Activated naive CD4-positive, alpha-beta T cell treated with anti-CD3 and anti-CD28 coated beads, Interleukin-2, amount 50 U/mL, for 24 hours (primary cell): ENCODE data around the gene SECISBP2.
"Not testable (repeated sequence)": the region's sequence is repeated elsewhere in the genome, so short reads cannot be mapped to it uniquely, and the experiment has no call there.

ENCODE experiments used
- H3K27ac Mint-ChIP-seq: one replicate; pipeline ENCODE4 v1.8.0; 2021; ENCODE audit warnings: mild to moderate bottlenecking, mixed read lengths
- H3K27me3 Mint-ChIP-seq: one replicate; pipeline ENCODE4 v1.8.0; 2021; ENCODE audit warnings: mixed read lengths
- H3K36me3 Mint-ChIP-seq: one replicate; pipeline ENCODE4 v1.8.0; 2021; ENCODE audit warnings: mixed read lengths
- H3K4me1 Mint-ChIP-seq: one replicate; pipeline ENCODE4 v1.8.0; 2021; ENCODE audit warnings: mixed read lengths
- H3K4me3 Mint-ChIP-seq: one replicate; pipeline ENCODE4 v1.8.0; 2021; ENCODE audit warnings: mild to moderate bottlenecking, mixed read lengths
- H3K9me3 Mint-ChIP-seq: one replicate; pipeline ENCODE4 v1.8.0; 2021; ENCODE audit warnings: mixed read lengths

The SECISBP2 gene

DNA sequence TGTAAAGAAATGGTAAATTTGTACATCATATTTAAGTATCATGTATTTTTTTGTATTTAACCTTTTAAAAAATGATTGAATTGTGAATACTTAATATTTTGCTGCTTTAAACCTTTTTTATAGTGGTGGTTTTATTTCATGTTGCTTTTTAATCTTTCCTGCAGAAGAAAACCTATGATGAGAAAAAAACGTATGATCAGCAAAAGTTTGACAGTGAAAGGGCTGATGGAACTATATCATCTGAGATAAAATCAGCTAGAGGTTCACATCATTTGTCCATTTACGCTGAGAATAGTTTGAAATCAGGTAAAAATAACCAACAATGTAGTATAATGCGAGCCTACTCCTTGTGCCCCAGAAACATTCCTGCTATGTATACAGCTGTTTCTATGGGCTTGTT, 7.4 kb downstream of the SECISBP2 start:
- no peak overlapping the region for H3K4me3 Mint-ChIP-seq
- no peak overlapping the region for H3K27ac Mint-ChIP-seq
- H3K27me3 Mint-ChIP-seq: no peaks in the 10 kb centered on the region
- peaks cover 52% of the 10 kb centered on the region for H3K4me1 Mint-ChIP-seq
- no peaks in the 10 kb centered on the region for H3K9me3 Mint-ChIP-seq
- H3K36me3 Mint-ChIP-seq: peaks cover 17% of the 10 kb centered on the region

GRCh38 chr9:89328064-89328463, 9.8 kb downstream of the SECISBP2 start:
- Mint-ChIP-seq H3K4me1 (peaks cover 31% of the 10 kb centered on the region), H3K27me3 (no peaks in the 10 kb centered on the region), H3K36me3 (peaks cover 8% of the 10 kb centered on the region), H3K4me3 (no peak overlapping the region), H3K9me3 (no peaks in the 10 kb centered on the region), H3K27ac (no peak overlapping the region)

GRCh38 chr9:89329917-89330316, 11.6 kb downstream of the SECISBP2 start:
- no peak overlapping the region for H3K27ac Mint-ChIP-seq

DNA sequence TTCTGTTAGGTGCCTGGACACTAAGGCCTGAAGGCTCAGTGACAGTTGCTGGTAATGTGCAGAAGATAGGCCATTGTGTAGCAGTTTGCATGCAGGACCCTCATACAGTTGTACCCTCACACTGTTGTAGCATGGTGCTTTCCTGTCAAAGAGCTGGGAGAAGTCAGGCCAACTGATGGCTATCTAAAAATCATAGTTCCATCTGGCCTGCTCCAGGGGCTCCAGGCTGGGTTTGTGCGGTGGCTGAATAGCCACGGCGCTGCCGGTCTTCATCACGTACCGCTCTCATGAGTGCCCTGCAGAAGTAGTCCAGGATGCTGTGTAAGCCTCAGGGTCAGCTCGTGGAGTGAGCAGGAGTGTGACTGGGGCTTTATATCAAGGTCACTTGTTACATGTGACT, 12.2 kb downstream of the SECISBP2 start:
- Mint-ChIP-seq H3K9me3 (no peaks in the 10 kb centered on the region), H3K4me3 (no peak overlapping the region), H3K36me3 (peaks cover 16% of the 10 kb centered on the region), H3K27me3 (no peaks in the 10 kb centered on the region), H3K4me1 (peaks cover 7% of the 10 kb centered on the region), H3K27ac (no peak overlapping the region)

More at GRCh38 chr9:89329917-89330316, 11.6 kb downstream of the SECISBP2 start:
- Mint-ChIP-seq H3K4me1 (peaks cover 13% of the 10 kb centered on the region), H3K4me3 (no peak overlapping the region), H3K36me3 (peaks cover 16% of the 10 kb centered on the region), H3K27me3 (no peaks in the 10 kb centered on the region), H3K9me3 (no peaks in the 10 kb centered on the region)

- H3K9me3 Mint-ChIP-seq: no peaks in the 10 kb centered on the region
- H3K4me1 Mint-ChIP-seq: peaks cover 46% of the 10 kb centered on the region
- no peaks in the 10 kb centered on the region for H3K27me3 Mint-ChIP-seq
- no peak overlapping the region for H3K4me3 Mint-ChIP-seq
- H3K27ac Mint-ChIP-seq: peak overlapping the region; percentile 23
- H3K36me3 Mint-ChIP-seq: peaks cover 44% of the 10 kb centered on the region
These were observed 21.5 kb downstream of the SECISBP2 start for GRCh38 chr9:89339807-89340206.

GRCh38 chr9:89340332-89340731, 22.0 kb downstream of the SECISBP2 start:
- Mint-ChIP-seq H3K4me3 (peak overlapping the region; percentile 30), H3K4me1 (peaks cover 46% of the 10 kb centered on the region)

GRCh38 chr9:89342213-89342612, 23.9 kb downstream of the SECISBP2 start:
- H3K27me3 Mint-ChIP-seq: no peaks in the 10 kb centered on the region
- peaks cover 51% of the 10 kb centered on the region for H3K36me3 Mint-ChIP-seq
- peaks cover 53% of the 10 kb centered on the region for H3K4me1 Mint-ChIP-seq
- no peaks in the 10 kb centered on the region for H3K9me3 Mint-ChIP-seq
- H3K4me3 Mint-ChIP-seq: no peak overlapping the region
- peak overlapping the region; percentile 9 for H3K27ac Mint-ChIP-seq

More at GRCh38 chr9:89340332-89340731, 22.0 kb downstream of the SECISBP2 start:
- Mint-ChIP-seq H3K9me3 (no peaks in the 10 kb centered on the region), H3K27ac (peak overlapping the region; percentile 83), H3K36me3 (peaks cover 44% of the 10 kb centered on the region), H3K27me3 (no peaks in the 10 kb centered on the region)

- H3K9me3 Mint-ChIP-seq: no peaks in the 10 kb centered on the region
- H3K27ac Mint-ChIP-seq: no peak overlapping the region
- peaks cover 47% of the 10 kb centered on the region for H3K4me1 Mint-ChIP-seq
- H3K36me3 Mint-ChIP-seq: peaks cover 47% of the 10 kb centered on the region
- H3K4me3 Mint-ChIP-seq: no peak overlapping the region
- H3K27me3 Mint-ChIP-seq: no peaks in the 10 kb centered on the region
These were observed 24.6 kb downstream of the SECISBP2 start for GRCh38 chr9:89342948-89343347.

DNA sequence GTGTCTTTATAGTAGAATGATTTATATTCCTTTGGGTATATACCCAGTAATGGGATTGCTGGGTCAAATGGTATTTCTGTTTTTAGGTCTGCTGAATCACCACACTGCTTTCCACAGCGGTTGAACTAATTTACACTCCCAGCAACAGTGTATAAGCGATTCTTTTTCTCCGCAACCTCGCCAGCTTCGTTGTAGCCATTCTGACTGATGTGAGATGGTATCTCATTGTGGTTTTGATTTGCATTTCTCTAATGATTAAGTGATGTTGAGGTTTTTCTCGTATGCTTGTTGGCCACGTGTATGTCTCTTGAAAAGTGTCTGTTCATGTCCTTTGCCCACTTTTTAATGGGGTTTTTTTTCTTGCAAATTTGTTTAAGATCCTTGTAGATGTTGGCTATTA, 25.5 kb downstream of the SECISBP2 start:
- peak overlapping the region; percentile 7 for H3K27ac Mint-ChIP-seq
- not testable (repeated sequence) for H3K27me3 Mint-ChIP-seq, H3K4me3 Mint-ChIP-seq, H3K9me3 Mint-ChIP-seq
- H3K36me3 Mint-ChIP-seq: peaks cover 44% of the 10 kb centered on the region
- peaks cover 47% of the 10 kb centered on the region for H3K4me1 Mint-ChIP-seq

GRCh38 chr9:89345476-89345875, 27.2 kb downstream of the SECISBP2 start:
- no peaks in the 10 kb centered on the region for H3K27me3 Mint-ChIP-seq
- H3K27ac Mint-ChIP-seq: peak overlapping the region; percentile 56
- peaks cover 39% of the 10 kb centered on the region for H3K4me1 Mint-ChIP-seq
- no peak overlapping the region for H3K4me3 Mint-ChIP-seq
- H3K36me3 Mint-ChIP-seq: peaks cover 46% of the 10 kb centered on the region
- H3K9me3 Mint-ChIP-seq: no peaks in the 10 kb centered on the region

GRCh38 chr9:89346696-89347095, 28.4 kb downstream of the SECISBP2 start:
- no peaks in the 10 kb centered on the region for H3K9me3 Mint-ChIP-seq
- peaks cover 39% of the 10 kb centered on the region for H3K36me3 Mint-ChIP-seq
- H3K27ac Mint-ChIP-seq: no peak overlapping the region
- no peak overlapping the region for H3K4me3 Mint-ChIP-seq
- peaks cover 42% of the 10 kb centered on the region for H3K4me1 Mint-ChIP-seq
- no peaks in the 10 kb centered on the region for H3K27me3 Mint-ChIP-seq

DNA sequence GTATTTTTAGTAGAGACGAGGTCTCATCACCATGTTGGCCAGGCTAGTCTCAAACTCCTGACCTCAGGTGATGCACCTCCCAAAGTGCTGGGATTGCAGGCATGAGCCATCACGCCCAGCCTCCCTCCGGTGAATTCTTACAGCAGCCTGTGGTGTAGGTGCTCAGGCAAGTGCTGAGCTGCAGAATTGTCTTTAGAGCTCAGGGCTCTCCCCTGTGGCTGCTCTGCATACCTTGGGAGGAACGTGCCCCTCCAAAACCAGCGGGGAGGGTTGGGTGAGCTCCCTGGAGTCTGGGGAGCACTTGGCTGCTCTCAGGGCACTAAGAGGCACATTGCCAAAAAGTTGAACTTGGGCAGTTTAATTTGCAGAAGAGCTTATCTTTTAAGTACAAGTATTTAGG, 29.4 kb downstream of the SECISBP2 start:
- Mint-ChIP-seq H3K9me3 (no peaks in the 10 kb centered on the region), H3K27ac (no peak overlapping the region), H3K4me3 (no peak overlapping the region), H3K36me3 (peaks cover 32% of the 10 kb centered on the region), H3K27me3 (no peaks in the 10 kb centered on the region), H3K4me1 (peaks cover 42% of the 10 kb centered on the region)

DNA sequence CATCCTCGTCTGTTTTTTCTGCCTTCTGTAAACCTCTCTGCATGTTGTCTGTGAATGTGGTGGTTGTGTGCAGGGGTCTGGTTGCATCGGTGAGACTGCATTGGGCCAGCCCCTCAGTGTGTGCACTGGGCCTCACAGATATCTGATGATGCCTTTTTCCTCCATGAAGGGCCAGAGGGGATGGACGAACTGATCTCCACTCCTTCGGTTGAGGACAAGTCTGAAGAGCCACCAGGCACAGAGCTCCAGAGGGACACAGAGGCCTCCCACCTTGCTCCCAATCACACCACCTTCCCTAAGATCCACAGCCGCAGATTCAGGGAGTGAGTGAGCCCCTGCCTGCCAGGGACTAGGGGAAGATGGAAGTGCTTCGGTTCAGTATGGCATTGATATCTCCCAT, 31.3 kb downstream of the SECISBP2 start:
- no peaks in the 10 kb centered on the region for H3K9me3 Mint-ChIP-seq
- H3K27ac Mint-ChIP-seq: no peak overlapping the region
- peaks cover 18% of the 10 kb centered on the region for H3K36me3 Mint-ChIP-seq
- H3K4me3 Mint-ChIP-seq: no peak overlapping the region
- H3K27me3 Mint-ChIP-seq: no peaks in the 10 kb centered on the region
- peaks cover 44% of the 10 kb centered on the region for H3K4me1 Mint-ChIP-seq

DNA sequence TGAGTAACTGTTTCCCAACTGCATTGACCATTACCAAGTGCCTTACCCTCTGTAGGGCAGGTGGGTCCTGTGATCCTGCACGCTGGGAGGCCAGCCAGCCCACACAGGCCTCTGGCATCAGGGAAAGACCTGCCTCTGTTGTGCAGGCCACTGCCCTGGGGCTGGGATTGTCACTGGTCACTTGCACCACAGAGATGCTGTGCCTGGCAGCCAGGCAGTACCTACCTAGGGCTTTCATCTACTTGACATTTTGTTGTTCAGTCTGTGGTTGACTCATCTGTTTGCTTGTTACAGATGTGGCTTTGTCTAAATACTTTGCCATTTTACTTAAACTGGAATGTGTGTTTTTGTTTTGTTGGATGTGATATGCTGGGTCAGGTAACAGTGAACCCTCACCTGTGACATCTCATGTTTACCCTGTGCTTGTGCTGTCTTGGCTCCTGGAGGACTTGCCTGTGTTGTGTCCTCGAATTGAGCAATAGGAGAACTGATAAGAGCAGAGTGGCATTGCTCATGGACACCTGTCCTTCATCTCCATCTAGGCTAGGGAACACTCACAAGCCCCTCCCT, 32.8 kb downstream of the SECISBP2 start:
- Mint-ChIP-seq H3K4me1 (peaks cover 36% of the 10 kb centered on the region), H3K27ac (peak overlapping the region; percentile 82), H3K9me3 (no peaks in the 10 kb centered on the region), H3K4me3 (no peak overlapping the region), H3K36me3 (peaks cover 12% of the 10 kb centered on the region), H3K27me3 (no peaks in the 10 kb centered on the region)

DNA sequence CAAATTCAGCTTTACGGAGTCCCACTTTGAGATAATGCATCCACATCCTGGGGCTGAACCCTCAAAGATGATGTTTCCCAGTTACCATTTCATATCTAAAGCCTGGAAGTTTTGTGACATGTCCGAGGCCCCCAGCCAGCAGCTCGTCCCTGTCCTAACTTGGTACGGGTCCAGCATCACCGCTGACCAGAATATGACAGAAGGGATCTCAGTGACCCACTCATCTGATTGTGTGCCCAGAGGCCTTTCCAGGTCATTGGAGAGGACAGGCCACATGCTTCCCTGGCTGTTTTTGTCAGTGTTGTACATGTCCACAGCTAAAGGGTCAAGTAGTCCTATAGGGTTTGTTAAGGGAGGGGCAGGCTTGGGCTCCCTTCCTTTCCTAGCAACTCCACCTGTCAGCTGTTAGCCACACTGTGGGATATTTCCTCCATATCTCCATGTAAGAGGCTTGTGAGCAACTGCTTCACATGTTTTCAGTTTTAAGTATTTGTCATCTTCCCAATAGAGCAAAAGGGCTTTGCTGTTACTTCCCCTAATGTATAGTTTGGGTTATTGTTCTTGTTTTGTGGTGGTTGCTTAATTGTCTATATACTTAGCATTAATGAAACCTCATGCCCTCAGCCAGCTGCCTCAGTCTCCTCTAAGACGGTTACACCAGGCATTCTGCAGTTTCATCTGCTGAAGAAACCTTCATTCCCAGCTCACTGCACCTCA, 33.4 kb downstream of the SECISBP2 start:
- H3K27ac Mint-ChIP-seq: peak overlapping the region; percentile 82
- no peak overlapping the region for H3K4me3 Mint-ChIP-seq
- H3K36me3 Mint-ChIP-seq: peaks cover 14% of the 10 kb centered on the region
- no peaks in the 10 kb centered on the region for H3K9me3 Mint-ChIP-seq
- peaks cover 36% of the 10 kb centered on the region for H3K4me1 Mint-ChIP-seq
- H3K27me3 Mint-ChIP-seq: no peaks in the 10 kb centered on the region

DNA sequence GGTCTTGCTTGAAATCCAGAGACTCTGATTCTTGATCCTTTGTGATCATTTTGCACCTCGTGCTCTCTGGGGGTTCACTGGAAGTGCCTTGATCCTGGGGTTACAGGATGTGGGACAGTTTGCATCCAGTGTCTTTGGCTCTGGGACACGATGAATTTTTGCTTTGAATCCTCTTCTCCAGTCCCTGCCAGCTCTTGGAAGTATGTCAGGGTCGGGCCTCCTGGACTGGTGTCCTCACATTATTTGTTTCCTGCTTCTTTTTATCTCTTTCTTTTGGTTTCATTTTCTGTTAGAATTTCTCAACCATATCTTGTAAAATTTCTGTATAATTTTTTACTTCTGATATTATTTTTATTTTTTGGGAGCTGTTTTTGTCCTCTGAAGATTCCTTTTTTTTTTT, 34.2 kb downstream of the SECISBP2 start:
- H3K27ac Mint-ChIP-seq: peak overlapping the region; percentile 30
- H3K9me3 Mint-ChIP-seq: no peaks in the 10 kb centered on the region
- peaks cover 36% of the 10 kb centered on the region for H3K4me1 Mint-ChIP-seq
- H3K27me3 Mint-ChIP-seq: no peaks in the 10 kb centered on the region
- H3K36me3 Mint-ChIP-seq: peaks cover 14% of the 10 kb centered on the region
- H3K4me3 Mint-ChIP-seq: no peak overlapping the region
